SKM-1 treated with dmso at 0.1 percent for 144 hours (cell line): Measurements from ENCODE around the gene SLC25A51.
A peak's percentile ranks its signal among the peaks of the same experiment; 100 is the strongest.
"Not testable (repeated sequence)": the region's sequence is repeated elsewhere in the genome, so short reads cannot be mapped to it uniquely, and the experiment has no call there.

Experiments used
- DNase-seq: peaks from one replicate; lab custom pipeline; 2025; ENCODE audit not compliant: unreplicated experiment; lab: John Stamatoyannopoulos, UW

The SLC25A51 gene

GRCh38 chr9:37905776-37906175, 1.8 kb upstream of the SLC25A51 start:
- no peak for DNase-seq

DNA sequence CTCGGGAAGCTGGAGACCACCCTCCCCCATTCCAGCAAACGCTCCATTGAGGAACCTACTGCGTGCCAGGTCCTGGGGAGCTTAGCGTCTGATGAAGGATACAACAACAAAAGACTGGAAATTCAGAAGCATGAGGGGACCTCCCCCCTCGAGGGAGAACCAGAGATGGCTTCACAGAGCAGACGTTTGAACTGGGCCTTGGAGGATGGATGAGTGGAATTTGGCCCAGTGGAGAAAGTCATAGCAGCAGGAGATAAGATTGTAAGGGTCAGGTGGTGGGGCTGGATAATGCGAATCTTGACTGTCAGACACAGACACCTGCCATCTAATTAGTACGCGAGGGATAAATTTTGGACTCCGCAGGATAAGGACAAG, 1.2 kb upstream of the SLC25A51 start:
- DNase-seq = no peak

GRCh38 chr9:37904445-37905130, 661 bp upstream of the SLC25A51 start:
- no peak for DNase-seq

DNA sequence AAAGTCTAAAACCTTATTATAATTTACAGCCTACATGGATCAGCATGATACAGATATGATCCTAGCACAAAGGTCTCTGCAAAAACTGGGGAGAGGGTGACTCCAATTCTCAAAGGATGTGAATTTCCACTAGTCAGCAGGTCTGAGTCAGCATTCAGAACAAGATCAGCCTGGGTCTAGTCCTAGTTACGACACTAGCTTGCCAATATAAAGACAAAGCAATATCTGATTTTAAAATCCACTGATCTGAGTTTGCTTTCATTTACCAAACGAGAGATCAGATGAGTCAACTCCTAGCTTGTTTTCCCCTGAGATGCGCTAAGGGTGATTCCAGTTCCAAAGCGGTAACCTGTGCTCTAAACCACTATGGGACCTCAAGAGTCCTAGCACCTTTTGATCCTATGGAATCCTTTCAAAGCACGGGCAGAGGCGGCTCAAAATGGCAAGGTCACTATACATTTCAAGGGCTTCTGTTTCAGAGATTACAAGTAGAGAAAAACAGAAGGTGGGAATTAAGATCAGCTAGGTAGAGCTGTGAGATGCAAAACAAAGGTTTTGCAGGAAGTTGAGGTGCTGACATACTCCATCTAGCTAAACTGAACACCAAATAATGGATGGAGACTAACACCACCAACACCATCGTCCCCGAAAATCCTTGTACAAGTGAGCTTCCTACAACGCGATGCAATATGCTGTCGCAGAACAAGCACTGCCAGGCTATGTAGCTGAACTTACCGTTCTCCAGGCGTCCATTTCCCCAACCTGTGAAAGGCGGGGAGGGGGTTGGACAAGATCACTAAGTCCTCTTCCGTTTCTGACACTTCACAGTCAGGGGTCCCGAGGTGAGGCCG, 906 bp downstream of the SLC25A51 start:
- DNase-seq = no peak

DNA sequence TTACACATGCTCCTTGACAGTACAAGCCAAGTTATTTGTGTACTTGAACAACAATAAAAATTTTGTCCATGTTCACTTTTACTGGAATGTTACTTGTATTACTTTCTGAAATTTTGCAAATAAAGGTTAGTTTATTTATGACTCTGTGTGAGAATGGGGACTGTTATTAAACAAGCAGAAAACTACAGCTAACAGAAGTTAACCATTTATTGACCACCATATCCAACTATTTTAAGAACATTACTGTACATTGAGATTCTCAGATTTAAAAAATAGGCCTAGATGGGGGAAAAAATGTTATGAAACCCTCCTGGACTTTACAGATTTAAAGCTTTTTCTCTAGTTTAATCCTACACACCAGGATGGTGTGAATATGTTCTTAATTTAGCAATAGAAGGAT, 1.8 kb downstream of the SLC25A51 start:
- no peak for DNase-seq

GRCh38 chr9:37899041-37899440, 4.9 kb downstream of the SLC25A51 start:
- no peak for DNase-seq

DNA sequence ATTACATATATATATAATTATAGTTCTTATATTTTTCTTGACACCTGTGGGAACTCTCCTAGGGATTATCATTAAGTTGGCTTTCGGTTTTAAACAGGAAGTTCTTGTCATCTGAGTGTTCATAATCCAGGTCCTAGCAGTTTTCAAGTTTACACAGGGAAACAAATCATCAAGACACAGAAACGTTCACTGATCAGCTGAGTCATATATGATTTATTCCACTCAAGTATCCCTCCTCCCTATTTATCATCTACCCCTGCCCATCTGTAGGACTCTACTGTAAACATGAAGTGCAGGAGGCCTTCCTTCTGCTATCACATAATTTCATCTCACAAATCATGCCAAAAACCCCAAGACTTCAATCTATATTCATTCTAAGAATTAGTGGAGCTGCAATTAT, 6.3 kb downstream of the SLC25A51 start:
- no peak for DNase-seq

- DNase-seq = no peak
These were observed 11.9 kb downstream of the SLC25A51 start for GRCh38 chr9:37892063-37892462.

DNA sequence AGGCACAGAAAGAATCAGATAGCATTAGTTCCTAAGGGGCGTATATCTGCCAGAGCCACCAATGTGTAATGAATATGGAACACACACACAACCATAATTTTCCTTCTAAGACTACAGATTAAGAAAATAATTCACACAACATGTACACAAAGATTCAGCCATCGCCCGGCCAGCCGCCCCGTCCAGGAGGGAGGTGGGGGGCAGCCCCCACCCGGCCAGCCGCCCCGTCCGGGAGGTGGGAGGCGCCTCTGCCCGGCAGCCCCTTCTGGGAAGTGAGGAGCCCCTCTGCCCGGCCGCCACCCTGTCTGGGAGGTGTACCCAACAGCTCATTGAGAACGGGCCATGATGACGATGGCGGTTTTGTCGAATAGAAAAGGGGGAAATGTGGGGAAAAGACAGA, 12.9 kb downstream of the SLC25A51 start:
- not testable (repeated sequence) for DNase-seq

- DNase-seq = no peak
These were observed 14.4 kb downstream of the SLC25A51 start for GRCh38 chr9:37889536-37889935.

DNA sequence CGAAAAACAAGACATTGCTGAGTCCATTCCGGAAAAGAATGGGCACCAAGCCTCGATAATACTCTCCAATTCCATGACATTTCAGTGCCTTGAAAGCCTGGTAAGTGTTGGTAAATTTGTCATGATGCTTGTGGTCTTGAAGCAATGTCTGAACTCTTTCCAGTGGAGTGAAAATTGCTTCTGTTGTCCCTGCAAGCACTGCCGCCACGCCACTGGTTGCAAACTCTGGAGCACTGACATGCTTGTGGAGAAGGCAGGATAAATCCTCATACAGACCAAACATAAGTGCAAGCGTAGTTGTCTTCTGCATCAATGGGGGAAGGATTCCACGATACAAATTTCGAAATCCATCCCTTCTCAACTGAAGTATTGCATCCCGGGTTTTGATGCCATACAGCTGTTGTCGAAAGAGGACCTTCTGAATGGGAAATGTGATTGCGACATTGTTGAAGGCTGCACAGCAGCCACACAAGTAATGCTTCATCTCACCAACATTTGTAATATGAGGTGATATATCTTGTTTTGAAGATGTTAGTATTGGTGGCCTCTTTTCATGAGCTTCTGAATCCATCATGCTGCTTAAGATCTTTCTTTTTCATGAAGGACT, 15.8 kb downstream of the SLC25A51 start:
- peak; percentile 37 for DNase-seq

- DNase-seq = no peak
These were observed 22.9 kb downstream of the SLC25A51 start for GRCh38 chr9:37880916-37881479.

DNA sequence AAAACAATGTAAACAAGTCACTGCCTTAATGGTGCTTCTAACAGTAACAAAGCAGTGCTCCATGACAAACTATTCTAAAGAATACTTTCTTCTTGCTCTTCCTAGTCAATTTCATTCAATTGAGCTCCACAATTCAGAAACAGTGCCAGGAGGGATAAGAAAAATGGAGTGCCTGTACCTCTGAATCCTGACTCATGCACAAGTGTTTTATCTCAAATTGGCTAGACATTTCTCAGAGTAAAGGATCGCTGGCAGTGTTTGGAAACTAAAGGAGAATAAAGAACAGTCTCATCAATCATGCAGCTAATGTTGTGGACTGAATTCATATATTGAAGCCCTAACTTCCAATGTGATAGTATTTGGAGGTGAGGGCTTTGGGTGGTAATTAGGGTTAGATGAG, 27.6 kb downstream of the SLC25A51 start:
- DNase-seq = no peak

GRCh38 chr9:37873955-37874354, 30.0 kb downstream of the SLC25A51 start:
- no peak for DNase-seq

- DNase-seq = no peak
These were observed 33.1 kb downstream of the SLC25A51 start for GRCh38 chr9:37870799-37871176.

DNA sequence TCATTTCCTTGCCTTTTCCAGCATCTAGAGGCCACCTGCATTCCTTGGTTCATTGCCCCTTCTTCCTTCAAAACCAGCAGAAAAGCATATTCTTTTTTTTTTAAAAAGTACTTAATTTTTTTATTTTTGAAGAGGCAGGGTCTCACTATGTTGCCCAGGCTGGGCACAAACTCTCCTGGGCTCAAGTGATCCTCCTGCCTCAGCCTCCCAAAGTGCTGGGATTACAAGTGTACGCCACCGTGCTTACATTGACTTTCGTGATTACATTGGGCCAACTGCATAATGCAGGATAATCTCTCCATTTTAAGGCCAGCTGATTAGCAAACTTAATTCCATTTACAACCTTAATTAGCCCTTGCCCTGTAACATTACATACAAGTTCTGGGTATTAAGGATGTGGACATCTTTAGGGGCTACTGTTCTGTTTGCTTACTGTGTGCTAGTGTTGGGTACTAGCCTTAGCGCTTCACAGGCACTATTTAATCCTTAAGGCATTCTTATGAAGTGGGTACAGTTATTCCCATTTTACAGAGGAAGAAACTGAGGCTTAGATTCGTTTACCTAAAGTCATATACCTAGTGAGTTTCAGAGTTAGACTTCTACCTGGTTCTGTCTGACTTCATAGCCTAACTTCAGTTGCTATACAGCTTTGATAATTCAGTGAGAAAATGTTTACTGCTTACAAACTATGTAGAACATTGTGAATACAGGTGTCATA, 33.7 kb downstream of the SLC25A51 start:
- DNase-seq = no peak

DNA sequence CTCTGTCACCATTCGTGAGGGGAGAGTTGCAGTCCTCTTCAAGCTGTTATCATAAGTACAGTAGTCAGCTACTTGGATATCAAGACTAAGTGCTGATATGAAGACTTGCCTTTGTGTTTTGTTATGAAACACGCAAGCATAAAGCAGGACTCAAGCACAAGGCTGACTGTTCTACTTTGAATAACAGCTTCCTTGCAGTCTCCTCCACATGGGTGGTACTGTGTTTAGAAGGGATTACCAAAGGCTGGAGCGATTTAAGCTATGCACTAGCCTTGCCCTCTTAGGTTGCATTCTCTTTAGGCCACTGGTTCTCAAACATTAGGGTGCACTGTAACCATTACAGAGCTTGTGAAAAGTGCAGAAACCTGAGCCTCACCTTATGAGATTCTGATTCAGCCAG, 41.4 kb downstream of the SLC25A51 start:
- no peak for DNase-seq

DNA sequence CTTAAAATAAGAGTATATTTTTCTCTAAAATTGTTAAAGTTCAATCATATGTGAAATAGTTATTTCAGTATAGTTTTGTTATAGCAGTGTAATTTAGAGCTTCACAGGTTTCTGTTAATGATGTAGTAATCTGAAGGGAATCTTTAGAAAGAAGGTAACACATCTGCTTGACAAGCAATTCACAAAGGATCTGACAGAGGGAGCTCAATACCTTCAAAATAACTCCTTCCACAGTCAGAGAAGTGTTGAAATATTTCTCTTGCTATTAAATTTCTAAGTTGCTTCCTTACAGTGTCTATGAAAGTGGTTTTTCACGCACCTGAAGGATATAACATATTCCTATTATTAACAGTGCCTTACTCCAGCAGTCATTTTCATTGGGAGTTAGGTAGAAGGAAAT, 44.9 kb downstream of the SLC25A51 start:
- peak; percentile 6 for DNase-seq

DNA sequence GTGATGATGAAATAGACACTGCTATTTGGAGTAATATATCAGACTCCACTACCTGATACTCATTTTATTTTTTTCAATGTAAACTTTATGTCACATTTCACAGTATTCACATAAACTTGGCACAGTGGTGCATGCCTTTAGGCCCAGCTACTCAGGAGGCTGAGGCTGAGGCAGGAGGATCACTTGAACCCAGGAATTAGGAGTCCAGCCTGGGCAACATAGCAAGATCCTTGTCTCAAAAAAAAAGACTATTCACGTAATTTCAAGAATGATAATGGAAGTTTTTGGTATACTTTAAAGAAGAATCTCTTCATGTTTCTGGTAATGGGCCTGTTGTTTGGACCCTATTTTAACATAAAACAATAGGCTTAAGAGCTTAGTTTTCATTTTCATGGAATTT, 47.4 kb downstream of the SLC25A51 start:
- no peak for DNase-seq

DNA sequence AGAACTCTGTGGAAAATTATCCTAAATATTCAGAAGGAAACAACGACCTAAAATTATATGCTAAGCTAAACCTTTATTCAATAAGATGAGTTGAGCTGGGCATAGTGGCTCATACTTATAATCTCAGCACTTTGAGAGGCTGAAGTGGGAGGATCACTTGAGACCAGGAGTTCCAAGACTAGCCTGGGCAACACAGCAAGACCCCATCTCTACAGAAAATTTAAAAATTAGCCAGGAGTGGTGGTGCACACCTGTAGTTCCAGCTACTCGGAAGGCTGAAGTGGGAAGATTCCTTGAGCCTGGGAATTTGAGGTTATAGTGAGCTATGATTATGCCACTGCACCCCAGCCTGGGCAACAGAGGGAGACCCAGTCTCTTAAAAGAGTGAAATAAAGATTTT, 51.7 kb downstream of the SLC25A51 start:
- no peak for DNase-seq

DNA sequence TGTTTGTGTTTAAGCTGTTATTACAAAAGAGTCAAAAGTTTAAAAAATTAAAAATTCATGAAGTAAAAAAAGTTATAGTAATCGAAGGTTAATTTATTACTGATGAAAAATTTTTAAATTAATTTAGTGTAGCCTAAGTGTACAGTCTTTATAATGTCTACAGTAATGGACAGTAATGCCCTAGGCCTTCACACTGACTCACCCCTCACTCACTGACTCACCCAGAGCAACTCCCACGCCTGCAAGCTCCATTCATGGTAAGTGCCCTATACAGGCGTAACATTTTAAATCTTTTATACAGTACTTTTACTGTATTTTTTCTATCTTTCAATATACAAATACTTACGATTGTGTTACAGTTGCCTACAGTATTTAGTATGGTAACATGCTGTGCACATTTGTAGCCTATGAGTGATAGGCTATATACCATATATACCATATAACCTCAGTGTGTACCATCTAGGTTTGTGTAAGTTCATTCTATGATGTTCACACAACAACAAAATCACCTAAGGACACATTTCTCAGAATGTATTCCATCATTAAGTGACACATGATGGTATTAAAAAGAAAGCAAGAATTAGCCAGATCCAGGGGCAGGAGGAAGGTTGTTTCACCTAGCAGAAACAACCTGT, 63.2 kb downstream of the SLC25A51 start:
- no peak for DNase-seq
